CD8-positive, alpha-beta memory T cell (primary cell): ENCODE results near the gene PDF. TPM values are rescaled to one million over a fixed set of nuclear protein-coding genes. Genes with fewer than 3 reads are reported as not detected.

Experiments
- CTCF ChIA-PET: fragments of 350-600 bp; sonication (Branson Sonifier 250); formaldehyde crosslinking; loops from one replicate; lab custom pipeline; 2021; ENCODE audit warnings: antibody characterized with exemption; lab: Charles Lee
- POLR2A ChIA-PET: fragments of 350-600 bp; sonication (Branson Sonifier 250); formaldehyde crosslinking; loops from one replicate; lab custom pipeline; 2021; ENCODE audit warnings: antibody characterized with exemption; lab: Charles Lee
- DNase-seq, 5 donors: peaks; one replicate each; pipeline versions ENCODE4 v3.0.0 to v3.0.0-alpha.2; 2020 to 2022; ENCODE audit warnings: mixed read lengths in 1 of 5
- H3K27ac ChIP-seq: one replicate; pipeline ENCODE4 v1.7.0; 2013; ENCODE audit warnings: low read depth, mild to moderate bottlenecking, low read length, moderate library complexity
- H3K27me3 ChIP-seq: 2 replicates; pipeline ENCODE4 v1.7.0; 2013; ENCODE audit warnings: low read length, mild to moderate bottlenecking; ENCODE audit not compliant: insufficient read depth, poor library complexity, severe bottlenecking
- H3K36me3 ChIP-seq: 2 replicates; pipeline ENCODE4 v1.7.0; 2013; ENCODE audit warnings: mild to moderate bottlenecking, low read length, moderate library complexity; ENCODE audit not compliant: insufficient read depth
- H3K4me1 ChIP-seq: 2 replicates; pipeline ENCODE4 v1.7.0; 2013; ENCODE audit warnings: mild to moderate bottlenecking, low read length, moderate library complexity; ENCODE audit not compliant: insufficient read depth
- H3K4me3 ChIP-seq: 2 replicates; pipeline ENCODE4 v1.7.0; 2013; ENCODE audit warnings: mild to moderate bottlenecking, low read length
- H3K9me3 ChIP-seq: 2 replicates; pipeline ENCODE4 v1.7.0; 2013; ENCODE audit warnings: mild to moderate bottlenecking, low read length
- H3K27ac Mint-ChIP-seq, 8 donors: one replicate each; pipeline ENCODE4 v1.8.0; 2020 to 2021; ENCODE audit warnings: mixed read lengths in 8 of 8, mild to moderate bottlenecking in 6 of 8, inconsistent platforms in 3 of 8, moderate library complexity in 3 of 8
- H3K27me3 Mint-ChIP-seq, 2 donors: one replicate each; pipeline ENCODE4 v1.8.0; 2020 to 2021; ENCODE audit warnings: mixed read lengths in 2 of 2, mild to moderate bottlenecking in 1 of 2, moderate library complexity in 1 of 2
- H3K36me3 Mint-ChIP-seq, 3 donors: one replicate each; pipeline ENCODE4 v1.8.0; 2020 to 2021; ENCODE audit warnings: mixed read lengths in 3 of 3, inconsistent platforms in 1 of 3, mild to moderate bottlenecking in 1 of 3
- H3K4me1 Mint-ChIP-seq, 3 donors: one replicate each; pipeline ENCODE4 v1.8.0; 2020 to 2021; ENCODE audit warnings: mixed read lengths in 3 of 3, inconsistent platforms in 1 of 3, mild to moderate bottlenecking in 1 of 3
- H3K4me3 Mint-ChIP-seq, 7 donors: one replicate each; pipeline ENCODE4 v1.8.0; 2020 to 2021; ENCODE audit warnings: mixed read lengths in 7 of 7, mild to moderate bottlenecking in 6 of 7, moderate library complexity in 4 of 7, inconsistent platforms in 2 of 7
- H3K9me3 Mint-ChIP-seq, 5 donors: one replicate each; pipeline ENCODE4 v1.8.0; 2020 to 2022; ENCODE audit warnings: mixed read lengths in 5 of 5, mild to moderate bottlenecking in 3 of 5, moderate library complexity in 2 of 5, inconsistent platforms in 1 of 5
- polyA plus RNA-seq: library from polyadenylated mRNA; unstranded; fragments of 300-500 nt; fragmentation: Illumina TruSeq; gene quantifications from one replicate; pipeline ENCODE4 v1.2.3, GENCODE V29; 2021
- total RNA-seq, 2 experiments: library from RNA; stranded (reverse); gene quantifications; one replicate each; pipeline ENCODE4 v1.2.3, GENCODE V29; 2021

The PDF gene
- total and polyA plus RNA-seq, 3 experiments from 2014 or later, result 17.4 to 34.9 (median 29.1) TPM

GRCh38 chr16:69319826-69320739 lies 10.3 kb downstream of the PDF start:
- Histone ChIP-seq H3K4me1 (no peaks in the 10 kb centered on the region), H3K9me3 (no peaks in the 10 kb centered on the region), H3K4me3 (no peak overlapping the region), H3K36me3 (peaks cover 63% of the 10 kb centered on the region), H3K27ac (no peak overlapping the region), H3K27me3 (no peaks in the 10 kb centered on the region)
- Mint-ChIP-seq H3K4me3 (no peak overlapping the region), H3K27ac (peak overlapping the region in 2 of 8 donors; percentile 40 to 48), H3K27me3 (no peaks in the 10 kb centered on the region), H3K36me3 (peaks cover 4 to 93% (median 11%) of the 10 kb centered on the region in 3 donors), H3K4me1 (peaks cover 0 to 11% (median 4%) of the 10 kb centered on the region in 3 donors), H3K9me3 (no peaks in the 10 kb centered on the region)
- DNase-seq, result no peak
- CTCF ChIA-PET, result no interaction called here
- POLR2A ChIA-PET, result no interaction called here

- ChIA-PET CTCF (no interaction called here), POLR2A (no interaction called here)
- no peak overlapping the region for H3K4me3 Mint-ChIP-seq
- Histone ChIP-seq H3K27me3 (no peaks in the 10 kb centered on the region), H3K9me3 (no peaks in the 10 kb centered on the region), H3K27ac (no peak overlapping the region), H3K4me3 (no peak overlapping the region), H3K36me3 (peaks cover 67% of the 10 kb centered on the region), H3K4me1 (no peaks in the 10 kb centered on the region)
- H3K27ac Mint-ChIP-seq, result peak overlapping the region in 2 of 8 donors; percentile 40 to 48
- peaks cover 1 to 14% (median 3%) of the 10 kb centered on the region in 3 donors for H3K4me1 Mint-ChIP-seq
- no peaks in the 10 kb centered on the region for H3K27me3 Mint-ChIP-seq
- H3K36me3 Mint-ChIP-seq, result peaks cover 4 to 91% (median 11%) of the 10 kb centered on the region in 3 donors
- H3K9me3 Mint-ChIP-seq, result no peaks in the 10 kb centered on the region
- no peak for DNase-seq
These were observed 11.0 kb downstream of the PDF start for GRCh38 chr16:69319381-69319780.

GRCh38 chr16:69318911-69319289 lies 11.5 kb downstream of the PDF start:
- H3K27ac Mint-ChIP-seq, result no peak overlapping the region
- H3K36me3 Mint-ChIP-seq, result peaks cover 4 to 91% (median 11%) of the 10 kb centered on the region in 3 donors
- CTCF ChIA-PET, result no interaction called here

GRCh38 chr16:69318177-69318910 lies 12.0 kb downstream of the PDF start:
- H3K36me3 Mint-ChIP-seq, result peaks cover 4 to 91% (median 11%) of the 10 kb centered on the region in 3 donors
- no peaks in the 10 kb centered on the region for H3K27me3 Mint-ChIP-seq
- H3K9me3 ChIP-seq, result no peaks in the 10 kb centered on the region
- peaks cover 9 to 24% (median 14%) of the 10 kb centered on the region in 3 donors for H3K4me1 Mint-ChIP-seq
- H3K27ac Mint-ChIP-seq, result no peak overlapping the region
- no peaks in the 10 kb centered on the region for H3K27me3 ChIP-seq
- H3K4me1 ChIP-seq, result peaks cover 4% of the 10 kb centered on the region
- no peak overlapping the region for H3K27ac ChIP-seq
- no peak for DNase-seq
- peak overlapping the region in 1 of 7 donors; percentile 34 for H3K4me3 Mint-ChIP-seq
- ChIA-PET CTCF (no interaction called here), POLR2A (interaction anchor here (0.7 kb wide), 1 partner anchor 10 kb away, joined by 4 read pairs; no protein-coding TSS in a partner anchor)
- no peaks in the 10 kb centered on the region for H3K9me3 Mint-ChIP-seq
- peaks cover 68% of the 10 kb centered on the region for H3K36me3 ChIP-seq
- H3K4me3 ChIP-seq, result no peak overlapping the region

More at GRCh38 chr16:69318911-69319289, 11.5 kb downstream of the PDF start:
- Histone ChIP-seq H3K27me3 (no peaks in the 10 kb centered on the region), H3K27ac (no peak overlapping the region), H3K4me3 (no peak overlapping the region), H3K9me3 (no peaks in the 10 kb centered on the region), H3K36me3 (peaks cover 68% of the 10 kb centered on the region), H3K4me1 (no peaks in the 10 kb centered on the region)
- no peaks in the 10 kb centered on the region for H3K27me3 Mint-ChIP-seq
- no peak for DNase-seq
- POLR2A ChIA-PET, result no interaction called here
- H3K4me3 Mint-ChIP-seq, result no peak overlapping the region
- H3K4me1 Mint-ChIP-seq, result peaks cover 4 to 19% (median 8%) of the 10 kb centered on the region in 3 donors
- H3K9me3 Mint-ChIP-seq, result no peaks in the 10 kb centered on the region

DNA sequence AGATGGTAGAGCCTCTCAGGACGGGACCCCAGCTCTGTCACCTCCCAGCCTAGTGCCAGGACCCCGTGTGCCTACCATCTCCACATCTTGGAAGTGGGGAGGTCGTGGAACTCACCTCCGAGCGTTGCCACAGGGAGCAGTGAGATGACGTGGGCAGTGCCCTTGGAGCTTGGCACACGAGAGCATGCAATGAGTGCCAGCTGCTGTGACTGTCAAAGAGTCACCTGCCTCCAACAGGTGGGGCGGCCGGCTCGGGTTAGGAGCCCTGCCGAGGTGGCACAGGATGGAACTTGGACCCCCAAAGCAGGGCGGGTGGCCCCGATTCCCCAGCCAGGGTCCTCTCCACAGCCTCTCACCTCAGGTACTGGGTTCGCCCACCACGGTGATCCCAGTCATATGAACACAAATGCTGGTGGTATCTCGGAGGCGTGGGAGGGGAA lies 13.8 kb downstream of the PDF start:
- CTCF ChIA-PET, result interaction anchor here (1.0 kb wide), 1 partner anchor 22 kb away, joined by 3 read pairs; no protein-coding TSS in a partner anchor

GRCh38 chr16:69315486-69316311 lies 14.7 kb downstream of the PDF start:
- peak overlapping the region in 4 of 8 donors; percentile 30 to 72 (median 44) for H3K27ac Mint-ChIP-seq
- H3K4me3 ChIP-seq, result no peak overlapping the region
- H3K27ac ChIP-seq, result no peak overlapping the region
- peaks cover 51% of the 10 kb centered on the region for H3K36me3 ChIP-seq
- H3K27me3 Mint-ChIP-seq, result no peaks in the 10 kb centered on the region
- peaks cover 6% of the 10 kb centered on the region for H3K4me1 ChIP-seq
- H3K9me3 ChIP-seq, result no peaks in the 10 kb centered on the region
- CTCF ChIA-PET, result interaction anchor here (0.9 kb wide), 1 partner anchor 454 kb away, joined by 3 read pairs; no protein-coding TSS in a partner anchor
- no peaks in the 10 kb centered on the region for H3K27me3 ChIP-seq
- H3K4me1 Mint-ChIP-seq, result peaks cover 19 to 34% (median 28%) of the 10 kb centered on the region in 3 donors
- POLR2A ChIA-PET, result no interaction called here
- peaks cover 0 to 75% (median 8%) of the 10 kb centered on the region in 3 donors for H3K36me3 Mint-ChIP-seq
- no peak for DNase-seq
- H3K4me3 Mint-ChIP-seq, result no peak overlapping the region
- H3K9me3 Mint-ChIP-seq, result no peaks in the 10 kb centered on the region

More for the DNA sequence above, 13.8 kb downstream of the PDF start:
- no peaks in the 10 kb centered on the region for H3K27me3 ChIP-seq
- peaks cover 19 to 33% (median 25%) of the 10 kb centered on the region in 3 donors for H3K4me1 Mint-ChIP-seq
- H3K4me3 ChIP-seq, result no peak overlapping the region
- no peak for DNase-seq
- POLR2A ChIA-PET, result no interaction called here
- H3K27ac ChIP-seq, result no peak overlapping the region
- H3K27me3 Mint-ChIP-seq, result no peaks in the 10 kb centered on the region
- no peak overlapping the region for H3K27ac Mint-ChIP-seq
- H3K4me1 ChIP-seq, result peaks cover 5% of the 10 kb centered on the region
- H3K36me3 ChIP-seq, result peaks cover 61% of the 10 kb centered on the region
- no peaks in the 10 kb centered on the region for H3K9me3 Mint-ChIP-seq
- H3K4me3 Mint-ChIP-seq, result no peak overlapping the region
- peaks cover 3 to 83% (median 11%) of the 10 kb centered on the region in 3 donors for H3K36me3 Mint-ChIP-seq
- no peaks in the 10 kb centered on the region for H3K9me3 ChIP-seq

DNA sequence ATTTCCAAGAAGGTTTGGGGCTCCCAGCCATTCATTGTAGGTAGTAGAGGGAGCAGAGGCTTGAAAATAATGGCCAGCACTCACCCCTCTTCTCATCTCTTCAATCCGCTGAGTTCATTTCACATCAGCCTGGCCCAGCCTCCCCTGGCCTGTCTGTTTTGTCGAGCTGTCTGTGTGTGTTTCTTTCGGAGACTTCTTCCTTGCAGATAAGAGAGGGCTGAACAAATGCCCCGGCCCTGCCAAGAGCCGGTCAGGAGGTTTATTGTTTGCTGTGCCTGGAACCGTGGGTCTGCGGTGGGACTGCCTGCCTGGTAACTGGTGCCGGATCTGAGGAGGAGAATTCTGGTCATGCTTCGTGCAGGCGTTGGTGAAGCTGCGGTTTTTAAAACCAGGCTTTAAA lies 15.9 kb downstream of the PDF start:
- peaks cover 21 to 38% (median 34%) of the 10 kb centered on the region in 3 donors for H3K4me1 Mint-ChIP-seq
- H3K27ac ChIP-seq, result no peak overlapping the region
- no peak for DNase-seq
- H3K9me3 ChIP-seq, result no peaks in the 10 kb centered on the region
- H3K27me3 ChIP-seq, result no peaks in the 10 kb centered on the region
- peak overlapping the region in 3 of 7 donors; percentile 9 to 55 (median 23) for H3K4me3 Mint-ChIP-seq
- peaks cover 40% of the 10 kb centered on the region for H3K36me3 ChIP-seq
- ChIA-PET CTCF (interaction anchor here (0.9 to 1.0 kb wide), 2 partner anchors 15 to 455 kb away, joined by 3 to 5 read pairs; partner anchors contain the start of gene PDF), POLR2A (no interaction called here)
- H3K4me1 ChIP-seq, result peaks cover 10% of the 10 kb centered on the region
- no peak overlapping the region for H3K4me3 ChIP-seq
- H3K9me3 Mint-ChIP-seq, result no peaks in the 10 kb centered on the region
- H3K36me3 Mint-ChIP-seq, result peaks cover 0 to 64% (median 6%) of the 10 kb centered on the region in 3 donors
- H3K27me3 Mint-ChIP-seq, result no peaks in the 10 kb centered on the region
- peak overlapping the region in 1 of 8 donors; percentile 12 for H3K27ac Mint-ChIP-seq
